Osteocyte (in vitro differentiated cells): Measurements from ENCODE around the gene CBX4. TPM values are rescaled to one million over a fixed set of nuclear protein-coding genes. Genes with fewer than 3 reads are reported as not detected.

Experiments used
- DNase-seq: peaks from one replicate; pipeline ENCODE4 v3.0.0; 2021; ENCODE audit warnings: mixed read lengths; ENCODE audit not compliant: unreplicated experiment; ENCODE audit errors: extremely low spot score
- H3K27ac Mint-ChIP-seq: one replicate; pipeline ENCODE4 v1.8.0; 2021; ENCODE audit warnings: mild to moderate bottlenecking, mixed read lengths; ENCODE audit not compliant: unreplicated experiment
- H3K27me3 Mint-ChIP-seq: one replicate; pipeline ENCODE4 v1.8.0; 2021; ENCODE audit warnings: mixed read lengths; ENCODE audit not compliant: unreplicated experiment
- H3K36me3 Mint-ChIP-seq: one replicate; pipeline ENCODE4 v1.8.0; 2021; ENCODE audit warnings: mixed read lengths; ENCODE audit not compliant: unreplicated experiment
- H3K4me1 Mint-ChIP-seq: one replicate; pipeline ENCODE4 v1.8.0; 2021; ENCODE audit warnings: mixed read lengths; ENCODE audit not compliant: unreplicated experiment
- H3K4me3 Mint-ChIP-seq: one replicate; pipeline ENCODE4 v1.8.0; 2021; ENCODE audit warnings: mild to moderate bottlenecking, moderate library complexity, mixed read lengths; ENCODE audit not compliant: unreplicated experiment
- H3K9me3 Mint-ChIP-seq: one replicate; pipeline ENCODE4 v1.8.0; 2021; ENCODE audit warnings: mixed read lengths; ENCODE audit not compliant: unreplicated experiment
- total RNA-seq: library from RNA; stranded (reverse); gene quantifications from 2 replicates; pipeline ENCODE4 v1.2.1, GENCODE V29; 2021
- TF ChIP-seq, protein P1 (sequence below): fragments of 200-600 bp; sonication (generic); IDR thresholded peaks from 2 replicates; pipeline ENCODE4 v1.5.0; 2021; ENCODE audit warnings: antibody characterized with exemption, mild to moderate bottlenecking, moderate library complexity

The CBX4 gene
- total RNA-seq, 1 donor from 2014 or later = 23.2 TPM

DNA sequence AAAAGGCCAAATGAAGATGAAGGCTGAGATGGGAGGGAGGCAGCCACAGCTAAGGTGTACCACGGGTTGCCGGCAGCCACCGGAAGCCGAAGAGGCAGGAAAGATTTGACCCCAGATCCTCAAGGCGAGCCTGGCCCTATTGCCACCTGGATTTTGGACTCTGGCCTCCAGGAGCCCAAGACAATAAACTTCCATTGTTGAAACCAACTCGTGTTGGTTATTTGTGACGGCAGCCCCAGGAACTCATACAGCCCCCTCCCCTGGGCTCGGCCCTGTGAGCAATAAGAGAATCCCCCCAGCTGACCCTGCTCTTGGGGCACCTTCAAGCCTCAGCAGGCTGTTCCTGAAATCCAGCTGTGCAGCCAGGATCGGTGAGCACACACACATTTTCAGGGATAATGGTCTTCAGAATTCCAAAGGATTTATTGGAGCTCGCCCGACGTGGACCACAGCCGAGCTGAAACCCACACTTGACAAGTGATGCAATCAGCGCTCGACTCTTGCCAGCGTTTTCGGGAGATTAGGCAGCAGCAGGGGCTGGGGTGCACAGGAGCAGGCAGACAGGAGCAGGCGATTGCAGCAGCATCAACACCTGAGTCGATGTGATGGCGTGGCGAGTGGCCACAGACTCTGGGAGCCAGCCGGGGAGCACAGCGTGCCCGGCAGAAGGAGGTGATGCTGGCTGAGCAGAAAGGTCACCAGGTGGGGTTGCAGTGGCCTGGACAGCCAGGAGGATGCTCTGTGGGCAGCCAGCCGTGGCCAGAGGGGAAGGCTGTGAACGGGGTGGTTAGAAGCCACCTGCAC is 22.4 kb upstream of the CBX4 start:
- Mint-ChIP-seq H3K36me3 (no peaks in the 10 kb centered on the region), H3K27me3 (peaks cover 27% of the 10 kb centered on the region), H3K9me3 (no peaks in the 10 kb centered on the region), H3K4me1 (peaks cover 10% of the 10 kb centered on the region), H3K27ac (no peak overlapping the region), H3K4me3 (no peak overlapping the region)
- TF ChIP-seq, protein P1, sequence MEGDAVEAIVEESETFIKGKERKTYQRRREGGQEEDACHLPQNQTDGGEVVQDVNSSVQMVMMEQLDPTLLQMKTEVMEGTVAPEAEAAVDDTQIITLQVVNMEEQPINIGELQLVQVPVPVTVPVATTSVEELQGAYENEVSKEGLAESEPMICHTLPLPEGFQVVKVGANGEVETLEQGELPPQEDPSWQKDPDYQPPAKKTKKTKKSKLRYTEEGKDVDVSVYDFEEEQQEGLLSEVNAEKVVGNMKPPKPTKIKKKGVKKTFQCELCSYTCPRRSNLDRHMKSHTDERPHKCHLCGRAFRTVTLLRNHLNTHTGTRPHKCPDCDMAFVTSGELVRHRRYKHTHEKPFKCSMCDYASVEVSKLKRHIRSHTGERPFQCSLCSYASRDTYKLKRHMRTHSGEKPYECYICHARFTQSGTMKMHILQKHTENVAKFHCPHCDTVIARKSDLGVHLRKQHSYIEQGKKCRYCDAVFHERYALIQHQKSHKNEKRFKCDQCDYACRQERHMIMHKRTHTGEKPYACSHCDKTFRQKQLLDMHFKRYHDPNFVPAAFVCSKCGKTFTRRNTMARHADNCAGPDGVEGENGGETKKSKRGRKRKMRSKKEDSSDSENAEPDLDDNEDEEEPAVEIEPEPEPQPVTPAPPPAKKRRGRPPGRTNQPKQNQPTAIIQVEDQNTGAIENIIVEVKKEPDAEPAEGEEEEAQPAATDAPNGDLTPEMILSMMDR = no peak
- DNase-seq = no peak

DNA sequence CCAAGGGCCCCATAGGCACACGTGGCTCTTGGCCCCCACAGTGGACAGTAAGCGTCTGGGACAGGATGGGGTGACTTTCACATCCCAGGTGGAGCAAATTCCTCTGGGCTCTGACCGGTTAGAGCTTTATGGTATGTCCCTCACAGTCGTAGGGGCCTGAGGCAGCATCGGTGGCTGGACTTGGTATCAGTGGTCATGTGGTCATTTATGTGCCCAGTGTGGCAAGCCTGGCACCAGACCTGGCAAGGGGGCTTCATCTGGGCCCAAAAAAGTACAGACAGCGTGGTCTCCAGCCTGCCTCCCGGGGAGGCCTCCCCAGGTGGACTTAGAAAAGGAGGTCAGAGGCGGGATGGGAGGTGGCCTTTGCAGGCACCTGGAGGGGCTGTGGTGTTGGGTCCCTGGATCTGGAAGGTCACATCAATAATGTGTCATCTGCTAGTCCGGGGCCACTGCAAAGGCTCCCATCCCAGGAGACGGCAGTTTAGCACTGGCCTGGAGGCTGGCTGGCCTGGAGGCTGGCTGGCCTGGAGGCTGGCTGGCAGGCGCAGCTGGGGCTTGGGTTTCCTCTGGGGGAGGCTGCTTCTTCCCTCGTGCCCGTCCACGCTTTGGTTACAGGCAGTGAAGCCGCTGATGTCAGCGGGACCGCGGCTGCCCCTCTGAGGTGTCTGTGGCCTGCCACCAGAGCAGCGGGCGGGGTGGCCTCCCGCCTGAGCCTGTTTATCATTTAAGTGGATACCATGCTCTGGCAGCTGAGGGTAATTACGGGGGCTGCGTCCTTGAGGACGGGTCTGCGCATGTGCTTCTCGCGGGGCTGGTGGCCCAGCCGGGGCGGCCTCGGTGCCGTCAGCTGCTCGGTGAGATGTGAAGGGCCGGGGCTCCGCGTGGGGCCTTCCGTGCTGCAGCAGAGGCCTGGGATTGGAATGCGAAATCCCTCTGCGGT is 20.7 kb upstream of the CBX4 start:
- TF ChIP-seq, protein P1 = no peak
- Mint-ChIP-seq H3K27me3 (peaks cover 30% of the 10 kb centered on the region), H3K27ac (no peak overlapping the region), H3K4me1 (peaks cover 9% of the 10 kb centered on the region), H3K9me3 (no peaks in the 10 kb centered on the region), H3K36me3 (no peaks in the 10 kb centered on the region), H3K4me3 (no peak overlapping the region)
- DNase-seq = no peak

DNA sequence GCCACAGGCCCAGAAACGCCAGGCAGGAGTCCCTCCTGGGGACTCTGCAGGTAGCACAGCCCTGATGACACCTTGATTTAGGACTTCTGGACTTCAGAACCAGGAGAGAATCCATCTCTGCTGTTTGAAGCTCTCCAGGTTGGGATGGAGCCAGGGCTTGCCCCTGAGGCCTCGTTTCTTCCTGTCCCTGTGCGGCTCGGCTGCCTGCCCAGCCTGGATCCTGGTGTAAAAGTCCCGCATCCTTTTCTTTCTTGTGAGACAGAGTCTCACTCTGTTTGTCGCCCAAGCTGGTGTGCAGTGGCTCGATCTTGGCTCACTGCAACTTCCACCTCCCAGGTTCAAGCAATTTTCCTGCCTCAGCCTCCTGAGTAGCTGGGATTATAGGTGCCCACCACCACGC is 17.9 kb upstream of the CBX4 start:
- no peaks in the 10 kb centered on the region for H3K36me3 Mint-ChIP-seq
- no peaks in the 10 kb centered on the region for H3K9me3 Mint-ChIP-seq
- H3K27me3 Mint-ChIP-seq = peaks cover 22% of the 10 kb centered on the region
- no peak for DNase-seq
- no peak overlapping the region for H3K27ac Mint-ChIP-seq
- peaks cover 12% of the 10 kb centered on the region for H3K4me1 Mint-ChIP-seq
- H3K4me3 Mint-ChIP-seq = no peak overlapping the region
- TF ChIP-seq, protein P1 = no peak

DNA sequence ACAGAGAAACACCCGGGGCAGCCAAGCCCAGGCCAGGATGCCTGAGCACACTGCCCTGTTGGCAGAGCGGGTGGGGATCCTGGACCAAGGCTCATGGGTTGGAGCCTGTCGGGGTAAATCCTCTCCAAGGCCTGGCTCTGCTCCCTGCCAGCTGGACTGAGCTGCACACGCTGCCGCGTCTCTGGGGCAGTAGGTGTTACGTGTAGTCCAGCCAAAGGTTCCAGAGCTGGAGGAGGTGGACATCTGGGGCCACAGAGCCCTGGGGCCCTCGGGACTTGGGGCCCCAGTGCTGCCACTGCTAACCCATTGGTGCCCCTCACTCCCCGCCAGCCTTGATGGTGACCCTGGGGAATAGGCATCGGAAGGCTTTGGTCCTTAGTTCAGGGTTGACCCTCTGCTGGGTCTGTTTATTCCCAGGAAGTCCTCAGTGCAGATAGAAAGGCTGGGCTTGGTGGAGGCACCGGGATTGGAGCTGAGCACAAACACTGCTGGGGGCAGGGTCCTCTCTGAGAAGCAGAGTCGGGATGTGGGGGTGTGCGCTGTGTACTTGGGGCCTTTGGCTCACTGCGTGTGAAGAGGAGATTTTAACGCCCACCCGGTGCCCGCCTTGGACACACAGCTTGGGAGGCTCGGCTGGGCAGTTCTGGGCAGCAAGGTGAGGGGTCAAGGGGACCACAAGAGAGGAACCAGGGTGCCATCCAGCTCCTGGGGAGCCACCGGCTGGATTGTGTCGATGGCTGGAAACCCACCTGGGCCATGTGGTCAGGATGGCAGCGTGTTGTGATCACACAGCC is 16.3 kb upstream of the CBX4 start:
- no peak overlapping the region for H3K4me3 Mint-ChIP-seq
- TF ChIP-seq, protein P1 = no peak
- peaks cover 7% of the 10 kb centered on the region for H3K4me1 Mint-ChIP-seq
- no peaks in the 10 kb centered on the region for H3K9me3 Mint-ChIP-seq
- H3K27ac Mint-ChIP-seq = no peak overlapping the region
- DNase-seq = no peak
- H3K27me3 Mint-ChIP-seq = peaks cover 11% of the 10 kb centered on the region
- no peaks in the 10 kb centered on the region for H3K36me3 Mint-ChIP-seq
